ENCODE results near the gene ITIH4. TPM values are rescaled to one million over a fixed set of nuclear protein-coding genes. Genes with fewer than 3 reads are reported as not detected.

ITIH4 gene
- total and polyA plus RNA-seq, 9 of the 15 experiments (the other 6 are each of a cell fraction or from before 2014, with no cell fraction given): 0.09 to 0.62 (median 0.20) TPM; not detected in 6

GRCh38 chr3:52831500-52832301 lies 1.2 kb upstream of the ITIH4 start (continued):
- TF ChIP-seq MLLT1 (IDR thresholded peaks at IDR 0.05): no peak
- TF ChIP-seq RB1 (IDR thresholded peaks at IDR 0.05; ENCODE audit: low read depth): no peak
- 0 out of 4 replicates have a peak, but pooled peaks of 1 of the 2 experiments have one; percentile 16 for TF ChIP-seq NRF1 (conservative IDR thresholded peaks at IDR 0.05 in 1 of 2, IDR thresholded peaks at IDR 0.05 in 1 of 2)
- TF ChIP-seq NFIC (IDR thresholded peaks at IDR 0.05): peak; percentile 83
- TF ChIP-seq CGGBP1 (CRISPR knock-in tag; IDR thresholded peaks at IDR 0.05): no peak
- no peak for TF ChIP-seq ZNF699 (CRISPR knock-in tag; IDR thresholded peaks at IDR 0.05; ENCODE audit: insufficient replicate concordance)
- 0 out of 2 replicates have a peak, but pooled peaks have one; percentile 34 for TF ChIP-seq JUNB (CRISPR knock-in tag; conservative IDR thresholded peaks at IDR 0.05)

GRCh38 chr3:52829906-52830463 lies 487 bp downstream of the ITIH4 start:
- in situ Hi-C loops (cut with MboI) (no loop called here), intact Hi-C loops (cut with micrococcal nuclease) (loop anchor here (5.0 kb wide), 1 partner anchor 88 kb away; no protein-coding TSS in a partner anchor)
- ATAC-seq: no peak
- peak overlapping the region; percentile 65; the same call in 1 of the 2 replicates for H2AFZ ChIP-seq (ENCODE audit: low read depth, low read length)
- H3K36me3 ChIP-seq (ENCODE audit: control insufficient read depth, insufficient read depth, low read length): no peaks in the 10 kb centered on the region
- ChIA-PET POLR2A (no interaction called here), CTCF (ENCODE audit: low intra/inter-chr PET ratio) (no interaction called here)
- BruUV-seq (replicated peaks): no TSS peak
- no peak for DNase-seq (ENCODE audit: extremely low read depth in 1 of 4, low spot score in 3 of 4)
- peak overlapping the region in 1 of 2 experiments; percentile 76; a peak in 2 of 4 replicates for H3K9ac ChIP-seq (ENCODE audit: insufficient read depth in 1 of 2, low read depth in 2 of 2, low read length in 2 of 2)
- H4K20me1 ChIP-seq (replicated peaks; ENCODE audit: control insufficient read depth, insufficient read depth, low read length): no peaks in the 10 kb centered on the region; the same call in 1 of the 2 replicates
- H3K79me2 ChIP-seq (ENCODE audit: control insufficient read depth, insufficient read depth, low read length): no peaks in the 10 kb centered on the region
- peak overlapping the region; percentile 57; the same call in 1 of the 2 replicates for H3K4me2 ChIP-seq (ENCODE audit: insufficient read depth, low read length)
- no peak overlapping the region for H3K4me3 ChIP-seq
- no peaks in the 10 kb centered on the region for H3K9me1 ChIP-seq (ENCODE audit: control insufficient read depth, insufficient read depth, low read length)
- 43% methylated on average over 8 of the region's 10 CpGs for WGBS (ENCODE audit: insufficient coverage, low coverage, missing lambda C conversion rate)
- peaks cover 0 to 36% of the 10 kb centered on the region in 2 experiments; a peak in 4 of 5 replicates for H3K27me3 ChIP-seq (ENCODE audit: control insufficient read depth in 2 of 2, insufficient read depth in 2 of 2, low read length in 2 of 2)
- H3K4me1 ChIP-seq (replicated peaks in 1 of 2; ENCODE audit: control insufficient read depth in 2 of 2, insufficient read depth in 2 of 2, low read length in 2 of 2): peaks cover 15 to 20% of the 10 kb centered on the region in 2 experiments
- H3K9me3 ChIP-seq (replicated peaks; ENCODE audit: control insufficient read depth, insufficient read depth, low read depth, low read length): no peaks in the 10 kb centered on the region
- no peak for FAIRE-seq
- H3K27ac ChIP-seq (ENCODE audit: extremely low read depth, low read depth, low read length): no peak overlapping the region
- no peak for TF ChIP-seq TCF15 (CRISPR knock-in tag; IDR thresholded peaks at IDR 0.05)
- TF ChIP-seq NUFIP1 (IDR thresholded peaks at IDR 0.05; ENCODE audit: partially characterized antibody): no peak
- TF ChIP-seq POLR3A (IDR thresholded peaks at IDR 0.05; ENCODE audit: borderline replicate concordance, extremely low read depth, insufficient read depth, insufficient read length): no peak
- peak; percentile 54 for TF ChIP-seq MEIS2 (IDR thresholded peaks at IDR 0.05; ENCODE audit: partially characterized antibody)
- no peak for TF ChIP-seq HMG20B (CRISPR knock-in tag; IDR thresholded peaks at IDR 0.05)
- no peak for TF ChIP-seq PBX2 (CRISPR knock-in tag; IDR thresholded peaks at IDR 0.05; ENCODE audit: low read depth)
- 0 out of 2 replicates have a peak, but pooled peaks have one; percentile 11 for TF ChIP-seq PBX2 (tag; conservative IDR thresholded peaks at IDR 0.05; ENCODE audit: low read depth)

Measured in K562 (cell line).